Sigmoid colon (tissue), 7 donors: ENCODE measurements around the gene LRRC52. TPM values are rescaled to one million over a fixed set of nuclear protein-coding genes. Genes with fewer than 3 reads are reported as not detected.

Source experiments
- DNase-seq: peaks from one replicate; pipeline ENCODE4 v3.0.0-alpha.2; 2019
- H3K27ac ChIP-seq, 4 donors: fragments of 200-600 bp; sonication (generic); one replicate each; pipeline ENCODE4 v1.5.1; 2016 to 2019; ENCODE audit warnings: mild to moderate bottlenecking in 1 of 4
- H3K27me3 ChIP-seq, 3 donors: fragments of 200-600 bp; sonication (generic); one replicate each; pipeline ENCODE4 v1.5.1; 2019; ENCODE audit warnings: mild to moderate bottlenecking in 1 of 3
- H3K36me3 ChIP-seq, 4 donors: fragments of 200-600 bp; sonication (generic); one replicate each; pipeline ENCODE4 v1.5.1; 2016 to 2019
- H3K4me1 ChIP-seq, 4 donors: fragments of 200-600 bp; sonication (generic); one replicate each; pipeline ENCODE4 v1.5.1; 2017 to 2019
- H3K4me3 ChIP-seq, 4 donors: fragments of 200-600 bp; sonication (generic); one replicate each; pipeline ENCODE4 v1.5.1; 2017 to 2019; ENCODE audit warnings: mild to moderate bottlenecking in 2 of 4, moderate library complexity in 1 of 4
- H3K9me3 ChIP-seq, 4 donors: fragments of 200-600 bp in 3 of 4; sonication (generic) in 3 of 4; one replicate each; pipeline versions ENCODE4 v1.5.1 to v1.6.1; 2013 to 2019
- EP300 ChIP-seq, 4 donors: sonication (generic); formaldehyde crosslinking; IDR thresholded peaks; one replicate each; pipeline ENCODE4 v1.6.1; 2017; ENCODE audit warnings: antibody characterized with exemption in 4 of 4
- POLR2A ChIP-seq, 2 donors: fragments of 450-650 bp; IDR thresholded peaks; one replicate each; pipeline ENCODE4 v1.6.1; 2016; ENCODE audit warnings: antibody characterized with exemption in 2 of 2, mild to moderate bottlenecking in 2 of 2, moderate library complexity in 2 of 2
- POLR2AphosphoS5 ChIP-seq, 4 donors: sonication (generic); formaldehyde crosslinking; IDR thresholded peaks; one replicate each; pipeline ENCODE4 v1.6.1; 2017; ENCODE audit warnings: antibody characterized with exemption in 4 of 4
- WGBS, 2 donors: extraction: QIAGEN DNeasy Blood & Tissue Kit; methylation state at CpG; one replicate each; pipeline ENCODE4 v1.1.7; 2013; 5-methylcytosine and 5-hydroxymethylcytosine counted together
- intact Hi-C: fragments of 100-400 bp; cut with DNase I; formaldehyde crosslinking; loops from one replicate; pipeline ENCODE4 v1.15.1; 2023
- polyA plus RNA-seq, 3 donors: library from polyadenylated mRNA; stranded (reverse); fragments of 200-250 nt; gene quantifications; one replicate each; pipeline ENCODE4 v1.2.3, GENCODE V29; 2013
- total RNA-seq, 4 donors: library from RNA; depleted of rRNA; stranded (reverse); fragments of >200 nt; gene quantifications; one replicate each; pipeline ENCODE4 v1.1.0, GENCODE V29; 2016
- TF ChIP-seq, protein P1 (sequence below), 4 experiments: fragments of 450-650 bp in 3 of 4; fragments of 200-600 bp in 1 of 4; IDR thresholded peaks; one replicate each; pipeline ENCODE4 v1.5.1; 2016 to 2019; ENCODE audit warnings: antibody characterized with exemption in 4 of 4, mild to moderate bottlenecking in 3 of 4, moderate library complexity in 2 of 4
- donor health status: healthy with polysubstance abuse.
- donor health status: Bipolar disorder and iron deficiency.
- donor health status: healthy.

LRRC52 gene
- total and polyA plus RNA-seq, 7 donors: not detected

GRCh38 chr1:165570078-165570477 is 26.3 kb downstream of the LRRC52 start:
- 39 to 44% methylated on average over 3 of the region's 3 CpGs for WGBS, 2 donors

GRCh38 chr1:165573787-165574186 is 30.0 kb downstream of the LRRC52 start:
- no peaks in the 10 kb centered on the region for H3K9me3 ChIP-seq
- WGBS, 2 donors: 93 to 94% methylated on average over 1 of the region's 1 CpG
- H3K27ac ChIP-seq: no peak overlapping the region
- intact Hi-C loops: no loop called here
- H3K36me3 ChIP-seq: no peaks in the 10 kb centered on the region
- no peaks in the 10 kb centered on the region for H3K27me3 ChIP-seq
- H3K4me1 ChIP-seq: no peaks in the 10 kb centered on the region
- TF ChIP-seq POLR2AphosphoS5 (IDR thresholded peaks at IDR 0.05) (no peak), EP300 (IDR thresholded peaks at IDR 0.05) (no peak), POLR2A (IDR thresholded peaks at IDR 0.05) (no peak)
- TF ChIP-seq, protein P1, sequence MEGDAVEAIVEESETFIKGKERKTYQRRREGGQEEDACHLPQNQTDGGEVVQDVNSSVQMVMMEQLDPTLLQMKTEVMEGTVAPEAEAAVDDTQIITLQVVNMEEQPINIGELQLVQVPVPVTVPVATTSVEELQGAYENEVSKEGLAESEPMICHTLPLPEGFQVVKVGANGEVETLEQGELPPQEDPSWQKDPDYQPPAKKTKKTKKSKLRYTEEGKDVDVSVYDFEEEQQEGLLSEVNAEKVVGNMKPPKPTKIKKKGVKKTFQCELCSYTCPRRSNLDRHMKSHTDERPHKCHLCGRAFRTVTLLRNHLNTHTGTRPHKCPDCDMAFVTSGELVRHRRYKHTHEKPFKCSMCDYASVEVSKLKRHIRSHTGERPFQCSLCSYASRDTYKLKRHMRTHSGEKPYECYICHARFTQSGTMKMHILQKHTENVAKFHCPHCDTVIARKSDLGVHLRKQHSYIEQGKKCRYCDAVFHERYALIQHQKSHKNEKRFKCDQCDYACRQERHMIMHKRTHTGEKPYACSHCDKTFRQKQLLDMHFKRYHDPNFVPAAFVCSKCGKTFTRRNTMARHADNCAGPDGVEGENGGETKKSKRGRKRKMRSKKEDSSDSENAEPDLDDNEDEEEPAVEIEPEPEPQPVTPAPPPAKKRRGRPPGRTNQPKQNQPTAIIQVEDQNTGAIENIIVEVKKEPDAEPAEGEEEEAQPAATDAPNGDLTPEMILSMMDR (IDR thresholded peaks at IDR 0.05): no peak
- no peak overlapping the region for H3K4me3 ChIP-seq
- no peak for DNase-seq

More at GRCh38 chr1:165570078-165570477, 26.3 kb downstream of the LRRC52 start:
- intact Hi-C loops: no loop called here
- no peak for TF ChIP-seq POLR2A (IDR thresholded peaks at IDR 0.05)
- no peak for TF ChIP-seq POLR2AphosphoS5 (IDR thresholded peaks at IDR 0.05)
- TF ChIP-seq EP300 (IDR thresholded peaks at IDR 0.05): no peak
- TF ChIP-seq, protein P1 (IDR thresholded peaks at IDR 0.05): no peak
- Histone ChIP-seq H3K4me3 (no peak overlapping the region), H3K36me3 (no peaks in the 10 kb centered on the region), H3K27ac (no peak overlapping the region), H3K9me3 (no peaks in the 10 kb centered on the region), H3K27me3 (no peaks in the 10 kb centered on the region), H3K4me1 (no peaks in the 10 kb centered on the region)
- DNase-seq: no peak

DNA sequence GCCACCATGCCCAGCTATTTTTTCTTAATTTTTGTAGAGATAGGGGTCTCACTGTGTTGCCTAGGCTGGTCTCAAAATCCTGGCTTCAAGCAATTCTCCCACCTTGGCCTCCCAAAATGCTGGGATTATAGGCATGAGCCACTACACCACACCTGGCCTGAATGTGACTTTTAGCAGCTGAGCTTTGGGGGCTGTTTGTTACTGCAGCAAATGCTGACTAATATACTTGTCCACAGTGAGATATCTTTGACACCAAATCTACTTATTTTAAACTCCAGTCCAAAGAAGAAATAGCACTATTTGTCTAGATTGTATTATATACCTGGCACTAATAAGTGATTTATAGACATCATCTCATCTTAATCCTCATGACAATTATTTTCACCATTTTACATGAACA is 30.5 kb downstream of the LRRC52 start:
- no peaks in the 10 kb centered on the region for H3K4me1 ChIP-seq
- H3K36me3 ChIP-seq: no peaks in the 10 kb centered on the region
- TF ChIP-seq POLR2AphosphoS5 (IDR thresholded peaks at IDR 0.05) (no peak), EP300 (IDR thresholded peaks at IDR 0.05) (no peak), POLR2A (IDR thresholded peaks at IDR 0.05) (no peak)
- TF ChIP-seq, protein P1 (IDR thresholded peaks at IDR 0.05): no peak
- no peak overlapping the region for H3K27ac ChIP-seq
- H3K27me3 ChIP-seq: no peaks in the 10 kb centered on the region
- intact Hi-C loops: no loop called here
- DNase-seq: no peak
- no peaks in the 10 kb centered on the region for H3K9me3 ChIP-seq
- H3K4me3 ChIP-seq: no peak overlapping the region

- intact Hi-C loops: no loop called here
- H3K27ac ChIP-seq: no peak overlapping the region
- 22 to 54% methylated on average over 4 of the region's 4 CpGs for WGBS, 2 donors
- H3K9me3 ChIP-seq: no peaks in the 10 kb centered on the region
- H3K4me3 ChIP-seq: no peak overlapping the region
- no peak for DNase-seq
- no peaks in the 10 kb centered on the region for H3K27me3 ChIP-seq
- no peak for TF ChIP-seq EP300 (IDR thresholded peaks at IDR 0.05)
- TF ChIP-seq POLR2A (IDR thresholded peaks at IDR 0.05): no peak
- TF ChIP-seq POLR2AphosphoS5 (IDR thresholded peaks at IDR 0.05): no peak
- TF ChIP-seq, protein P1 (IDR thresholded peaks at IDR 0.05): no peak
- H3K4me1 ChIP-seq: no peaks in the 10 kb centered on the region
- H3K36me3 ChIP-seq: no peaks in the 10 kb centered on the region
Measured at GRCh38 chr1:165575468-165576099, 31.8 kb downstream of the LRRC52 start.

- no peaks in the 10 kb centered on the region for H3K27me3 ChIP-seq
- 58 to 69% methylated on average over 2 of the region's 2 CpGs for WGBS, 2 donors
- no peaks in the 10 kb centered on the region for H3K36me3 ChIP-seq
- no peaks in the 10 kb centered on the region for H3K4me1 ChIP-seq
- H3K4me3 ChIP-seq: no peak overlapping the region
- no peaks in the 10 kb centered on the region for H3K9me3 ChIP-seq
- no peak overlapping the region for H3K27ac ChIP-seq
- intact Hi-C loops: no loop called here
- TF ChIP-seq EP300 (IDR thresholded peaks at IDR 0.05) (no peak), POLR2A (IDR thresholded peaks at IDR 0.05) (no peak), POLR2AphosphoS5 (IDR thresholded peaks at IDR 0.05) (no peak)
- TF ChIP-seq, protein P1 (IDR thresholded peaks at IDR 0.05): no peak
- DNase-seq: no peak
Measured at GRCh38 chr1:165576536-165576935, 32.7 kb downstream of the LRRC52 start.
